ENCODE measurements around the gene CDK6.

Gene CDK6

DNA sequence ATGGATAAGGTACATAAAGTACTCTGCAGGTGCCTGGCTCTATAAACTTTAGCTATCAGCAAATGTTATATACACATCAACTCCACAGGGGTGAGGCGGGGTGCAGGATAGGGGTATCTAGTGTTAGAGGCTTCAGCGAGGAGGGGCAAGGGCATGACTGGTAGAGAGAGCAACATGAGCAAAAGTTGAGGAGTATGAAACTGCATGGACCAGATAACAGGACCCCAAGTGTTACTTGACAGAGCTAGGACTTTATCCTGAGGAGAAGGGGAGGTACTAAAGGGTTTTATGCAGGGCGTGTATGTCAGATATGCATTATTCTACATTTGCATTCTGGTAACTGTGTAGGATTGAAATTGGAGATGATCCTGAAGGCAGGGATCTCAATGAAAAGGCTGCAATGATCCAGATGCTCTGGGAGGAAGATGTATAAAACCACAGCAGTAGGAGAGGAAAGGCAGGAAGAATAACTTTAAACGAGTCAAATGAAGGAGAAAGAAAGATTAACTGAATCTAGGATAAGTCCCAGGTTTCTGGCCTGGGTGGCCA, 136.3 kb downstream of the CDK6 start:
- DNase-seq, result no peak

DNA sequence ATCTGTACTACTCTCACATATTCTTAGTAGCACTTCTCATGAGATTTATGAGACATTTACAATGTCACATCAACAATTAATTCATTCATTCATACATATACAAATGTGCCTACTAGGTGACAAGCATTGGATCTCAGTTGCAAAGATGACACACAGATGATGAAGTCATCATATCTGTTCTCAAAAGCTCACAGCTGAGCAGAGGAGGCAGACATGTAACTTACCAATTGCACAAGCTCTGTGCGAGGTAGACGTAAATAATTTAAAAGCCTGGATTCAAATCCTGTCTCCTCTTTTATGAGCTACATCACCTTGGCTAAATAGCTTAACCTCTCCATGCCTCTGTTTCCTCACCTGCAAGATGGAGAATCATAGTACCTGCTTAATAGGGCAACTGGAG, 136.8 kb downstream of the CDK6 start:
- DNase-seq, result no peak

DNA sequence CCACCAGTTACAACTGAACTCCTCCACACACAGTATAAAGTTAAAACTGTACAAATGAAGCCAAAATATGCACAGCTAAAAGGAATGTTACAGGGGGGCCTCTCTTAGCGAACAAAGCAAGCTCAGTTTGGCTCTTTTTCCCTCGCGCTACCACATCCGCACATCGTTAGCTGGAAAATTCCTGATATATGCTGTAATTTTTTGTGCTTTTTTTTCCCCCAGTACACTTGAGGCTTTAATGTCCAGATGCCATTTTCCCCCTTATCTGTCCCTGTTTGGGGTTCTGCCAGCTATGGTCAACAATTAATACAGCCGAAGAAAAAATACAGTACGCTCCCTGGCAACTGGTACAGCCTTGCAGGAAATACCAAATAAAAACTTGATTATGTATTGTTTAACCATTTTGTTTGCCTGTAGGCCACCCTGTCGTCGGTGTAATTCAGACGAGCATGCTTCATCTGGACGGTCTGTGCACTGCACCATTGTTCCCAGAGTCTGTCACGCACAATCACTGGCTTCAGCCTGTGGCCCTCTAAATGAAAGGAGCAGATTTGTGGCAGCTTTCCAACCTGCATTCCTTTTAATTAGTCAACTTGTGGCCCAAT, 138.0 kb downstream of the CDK6 start:
- peak; percentile 22 for DNase-seq

DNA sequence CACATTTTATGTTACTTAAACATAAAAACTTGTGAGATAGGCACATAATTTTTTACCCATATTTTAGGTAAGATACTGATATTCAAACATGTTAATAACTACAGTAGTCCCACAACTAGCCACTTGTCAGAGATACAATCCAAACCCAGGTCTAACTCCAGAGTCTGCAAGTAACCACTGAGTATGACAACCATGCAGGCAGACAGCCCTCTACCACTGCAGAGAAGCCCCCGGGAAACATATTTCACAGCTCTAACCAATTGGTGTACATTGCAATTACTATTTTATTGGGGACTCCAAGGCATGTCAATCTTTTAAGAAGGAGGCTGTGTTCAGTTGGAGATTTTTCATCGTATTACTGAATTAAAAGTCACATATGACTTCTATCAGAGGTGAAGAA, 139.0 kb downstream of the CDK6 start:
- no peak for DNase-seq

DNA sequence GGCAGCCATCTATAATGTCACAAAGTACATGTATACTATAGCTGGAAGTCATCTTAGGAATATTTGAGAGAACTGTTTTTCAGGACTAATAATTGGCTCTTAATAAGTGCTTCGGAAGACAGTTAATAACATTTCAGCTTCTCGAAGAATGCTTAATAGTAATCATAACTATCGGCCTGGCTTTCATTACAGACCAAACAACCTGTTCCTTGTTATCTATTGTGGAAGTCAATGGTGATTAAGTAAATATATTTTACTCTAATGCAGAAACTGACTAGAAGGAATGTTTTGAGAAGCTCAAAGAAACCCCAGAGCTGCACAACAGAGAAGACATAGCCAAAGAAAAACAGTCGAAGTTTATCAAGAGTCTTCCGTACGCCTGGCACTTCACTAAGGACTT, 139.4 kb downstream of the CDK6 start:
- DNase-seq, result no peak

DNA sequence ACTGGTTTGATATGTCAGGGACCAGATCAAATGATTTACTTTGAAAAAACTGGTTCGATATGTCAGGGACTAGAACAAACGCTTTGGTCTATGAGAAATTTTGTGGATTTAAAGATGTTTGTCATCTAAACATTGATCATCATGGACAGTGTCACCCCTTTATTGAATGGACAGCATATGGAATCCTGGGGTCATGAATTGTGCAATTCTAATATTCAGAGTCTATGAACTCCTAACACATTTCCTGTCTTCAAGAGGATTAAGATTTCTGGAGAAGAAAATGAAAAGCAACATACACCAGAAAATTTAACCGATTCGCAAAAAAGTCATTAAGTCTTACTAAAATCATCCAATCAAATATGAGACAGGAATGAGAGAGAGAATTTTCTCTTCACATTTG, 139.8 kb downstream of the CDK6 start:
- DNase-seq, result no peak

DNA sequence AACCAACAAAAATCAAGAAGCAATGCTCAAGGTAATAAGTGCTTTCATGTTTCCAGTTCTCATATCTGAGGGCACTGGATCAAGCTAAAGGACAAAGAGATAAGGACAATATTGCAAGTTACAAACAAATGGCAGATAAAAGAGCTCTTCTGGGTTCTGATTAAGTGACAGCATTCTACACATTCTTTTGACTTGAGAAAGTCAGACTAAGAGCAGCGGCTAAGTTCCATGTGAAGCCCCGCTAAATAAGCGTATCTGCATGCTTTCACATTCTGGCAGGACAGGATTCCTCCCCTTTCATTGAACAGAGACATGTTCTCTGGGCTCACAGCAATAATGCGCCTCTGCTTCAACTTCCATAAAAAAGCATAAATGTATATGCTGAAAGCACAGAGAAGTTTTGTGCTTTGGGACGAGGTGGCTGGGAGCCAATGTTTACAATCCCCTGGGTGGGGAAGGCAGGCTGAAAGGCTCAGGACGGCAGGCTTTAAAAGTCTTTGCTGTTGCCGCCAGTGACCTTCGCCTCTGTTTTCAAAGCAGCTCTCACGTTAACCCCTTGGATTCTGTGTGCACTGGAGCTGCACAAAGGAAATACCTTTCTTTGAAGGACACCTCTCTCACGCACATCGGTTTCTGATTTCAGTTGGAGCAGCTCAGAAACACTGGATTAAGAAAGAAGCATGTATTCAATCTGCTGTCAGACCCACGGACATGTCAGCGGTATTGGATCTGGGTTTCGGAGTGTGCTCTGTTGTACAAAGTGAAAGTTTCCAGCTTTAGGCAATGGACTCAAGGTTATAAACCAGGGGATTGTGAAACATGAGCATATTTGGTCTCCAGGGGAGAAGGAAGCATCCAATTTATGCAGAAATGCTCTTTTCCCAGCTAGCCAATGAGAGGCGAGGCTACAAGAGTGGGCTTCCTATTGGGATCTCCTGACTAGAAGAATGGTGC, 140.8 kb downstream of the CDK6 start:
- no peak for DNase-seq

DNA sequence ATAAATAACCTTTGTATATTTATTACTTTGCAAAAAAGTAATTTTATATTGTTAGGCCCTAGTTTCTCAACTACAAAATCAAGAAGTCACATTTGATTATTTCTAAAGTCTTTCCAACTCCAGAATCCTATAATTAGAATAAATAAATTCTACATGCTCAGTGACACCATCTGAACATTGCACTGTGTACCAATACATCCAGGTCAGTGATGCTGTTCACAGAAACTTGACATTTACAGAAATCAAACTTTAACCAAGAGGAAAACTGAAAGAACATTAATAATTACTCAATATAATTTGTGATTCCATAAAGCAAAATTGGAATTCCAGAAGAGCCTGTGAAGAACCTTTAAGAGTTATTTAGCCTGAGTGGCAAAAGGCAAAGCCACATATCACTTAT, 142.2 kb downstream of the CDK6 start:
- no peak for DNase-seq

DNA sequence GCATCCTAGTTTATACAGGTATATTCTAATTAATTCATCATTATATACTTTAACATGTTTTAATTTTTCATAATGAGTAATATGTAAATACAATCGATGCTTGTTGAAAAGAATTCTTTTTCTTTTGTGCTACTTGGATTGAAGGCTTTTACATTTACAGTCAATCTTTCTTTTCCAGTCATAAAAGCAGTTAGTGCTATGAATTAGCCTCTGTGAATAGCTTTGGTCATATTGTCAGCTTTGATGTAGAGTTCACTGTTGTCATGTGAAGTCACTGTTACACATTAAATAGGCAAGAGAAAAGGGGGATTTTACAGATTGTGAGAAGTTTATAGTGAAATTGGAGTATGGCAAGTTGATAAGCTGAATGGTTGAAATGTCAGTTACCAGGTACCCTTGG, 142.9 kb downstream of the CDK6 start:
- DNase-seq, result no peak

DNA sequence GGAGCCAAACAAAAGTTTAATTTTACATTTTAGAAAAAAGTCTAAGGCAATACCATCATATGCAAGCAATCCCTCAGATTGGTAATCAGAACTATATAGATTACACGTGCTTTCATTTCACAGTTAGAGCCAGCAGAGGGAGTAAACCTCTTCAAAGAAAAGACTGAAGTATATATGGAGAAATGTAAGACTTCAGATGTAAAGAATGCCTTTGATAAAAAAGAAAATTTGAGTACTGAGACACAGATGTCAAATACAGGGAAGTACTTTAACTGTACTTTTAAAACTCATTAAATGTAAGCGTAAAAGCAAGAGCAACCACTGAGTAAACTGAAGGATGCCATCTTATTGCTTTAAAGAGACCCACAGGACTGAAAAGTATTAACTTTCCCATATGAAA, 144.8 kb downstream of the CDK6 start:
- peak; percentile 34 for DNase-seq

DNA sequence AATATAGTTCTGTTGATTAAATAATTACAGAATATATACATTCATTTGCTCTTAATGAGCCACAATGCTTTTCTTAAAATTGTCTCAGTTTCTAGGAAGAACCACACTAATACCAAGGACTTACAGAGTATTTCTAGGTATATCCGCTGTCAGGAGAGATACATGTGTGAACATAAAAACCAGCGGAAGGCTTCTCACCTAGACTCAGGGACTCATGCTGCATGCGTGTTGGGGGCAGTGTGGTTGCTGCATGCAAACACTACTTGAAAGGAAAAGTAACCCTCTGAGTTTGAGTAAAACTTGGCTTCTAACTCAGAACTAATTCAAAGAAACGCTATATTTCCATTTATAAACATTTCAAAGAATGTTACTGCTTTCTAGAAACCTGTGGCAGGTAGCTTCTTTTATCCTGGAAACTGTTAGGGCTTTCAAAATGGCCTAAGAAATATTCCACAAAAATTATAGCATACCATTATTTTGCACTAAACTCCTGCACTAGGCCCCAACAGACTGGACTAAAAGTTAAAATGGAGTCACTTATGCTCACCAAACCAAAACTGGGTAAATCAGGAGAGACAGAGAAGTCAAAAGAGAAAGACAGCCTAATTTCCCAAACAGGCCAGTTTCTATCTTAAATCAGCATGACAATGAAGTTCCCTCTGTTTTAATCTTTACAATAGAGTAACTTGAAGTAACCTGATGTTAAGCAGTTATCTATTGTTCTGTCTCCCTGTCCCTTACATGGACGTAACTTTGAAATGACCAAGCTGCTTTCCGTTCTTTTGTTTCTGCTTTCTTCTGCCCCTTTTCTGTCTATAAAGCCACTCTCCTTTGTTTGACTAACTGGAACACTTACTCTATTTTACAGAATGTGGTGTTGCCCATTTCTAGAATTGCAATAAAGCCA, 151.0 kb downstream of the CDK6 start:
- no peak for DNase-seq

DNA sequence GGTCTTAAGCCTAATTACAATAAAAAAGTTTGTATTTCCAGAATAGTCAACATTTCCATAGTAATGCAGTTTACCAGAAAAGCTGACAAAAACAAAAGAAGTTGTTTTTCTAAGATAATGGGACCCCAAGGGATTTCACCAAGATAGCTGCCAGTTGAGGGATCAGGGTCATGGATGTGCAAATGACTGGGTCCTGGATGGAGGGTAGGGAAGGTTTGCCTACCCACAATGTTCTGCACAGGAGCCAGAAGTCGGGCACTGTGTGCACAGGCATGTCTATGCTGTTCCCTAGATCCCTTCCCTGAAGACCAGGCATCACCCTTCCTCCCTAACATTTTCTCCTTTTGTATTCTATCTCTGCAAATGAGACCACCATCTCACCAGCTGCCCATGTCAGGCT, 152.1 kb downstream of the CDK6 start:
- DNase-seq, result no peak

DNA sequence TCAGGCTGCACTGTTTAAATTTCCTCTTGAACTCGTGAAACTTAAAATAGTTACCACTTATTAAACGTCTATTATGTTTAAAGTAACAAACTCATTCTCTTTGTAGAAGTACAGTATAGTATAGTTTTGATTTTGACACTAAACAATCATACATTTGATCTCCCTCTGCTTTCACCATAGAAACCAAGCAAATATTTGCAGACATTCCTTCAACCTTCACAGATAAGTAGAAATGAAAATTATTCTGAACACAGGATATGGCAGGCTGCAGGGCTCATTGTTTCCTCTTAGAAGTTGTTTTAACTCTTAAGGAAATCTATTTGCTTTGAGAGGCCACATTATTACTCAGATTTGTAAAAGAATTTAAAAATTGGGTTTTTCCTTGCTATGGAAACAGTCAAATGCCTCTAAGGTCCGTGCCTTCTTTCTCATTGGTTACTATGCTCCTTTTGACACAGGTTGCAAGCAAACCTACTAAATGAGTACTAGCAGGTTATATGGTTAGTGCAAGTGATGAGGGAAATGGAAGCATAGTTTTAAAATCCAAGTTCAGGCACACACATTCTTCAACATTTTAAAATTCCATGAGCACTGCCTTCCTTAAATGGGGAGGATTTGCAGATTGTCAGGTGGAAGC, 153.4 kb downstream of the CDK6 start:
- DNase-seq, result no peak

DNA sequence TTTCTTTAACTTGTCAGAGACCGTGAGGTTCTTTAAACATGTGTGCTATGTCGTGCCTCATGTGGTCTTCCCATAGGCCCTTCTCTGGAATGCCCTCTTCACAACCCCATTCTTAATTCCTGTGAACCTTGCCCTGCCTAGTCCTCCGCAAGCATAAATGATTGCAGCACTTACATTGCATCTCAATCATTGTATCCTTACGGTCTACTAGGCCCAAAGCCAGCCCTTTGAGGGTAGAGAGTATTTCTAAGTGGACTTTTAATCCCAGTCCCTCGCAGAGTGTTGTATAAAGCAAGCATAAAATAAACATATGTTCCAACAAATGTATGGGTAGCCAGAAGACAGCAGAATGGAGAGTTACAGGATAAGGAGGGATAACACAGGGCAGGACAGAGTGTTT, 154.0 kb downstream of the CDK6 start:
- DNase-seq, result no peak

DNA sequence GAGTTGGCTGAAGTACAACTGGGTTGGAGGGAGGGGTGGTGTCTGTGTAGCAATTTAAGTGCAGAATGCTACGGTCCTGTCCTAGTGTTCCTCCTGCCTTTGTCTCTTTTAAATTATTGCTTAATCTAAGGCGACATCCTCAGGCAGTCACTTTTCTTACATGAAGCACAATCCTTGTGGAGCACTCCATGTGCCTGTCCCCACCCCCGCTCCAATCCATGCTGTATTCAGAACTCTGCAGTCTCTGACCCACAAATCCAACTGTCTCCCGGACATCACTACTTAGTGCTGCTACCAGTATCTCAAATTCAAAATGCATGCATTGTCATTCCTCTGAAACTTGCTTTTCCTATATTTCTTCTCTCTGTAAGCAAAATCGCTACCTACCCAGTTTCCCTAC, 154.7 kb downstream of the CDK6 start:
- DNase-seq, result no peak

DNA sequence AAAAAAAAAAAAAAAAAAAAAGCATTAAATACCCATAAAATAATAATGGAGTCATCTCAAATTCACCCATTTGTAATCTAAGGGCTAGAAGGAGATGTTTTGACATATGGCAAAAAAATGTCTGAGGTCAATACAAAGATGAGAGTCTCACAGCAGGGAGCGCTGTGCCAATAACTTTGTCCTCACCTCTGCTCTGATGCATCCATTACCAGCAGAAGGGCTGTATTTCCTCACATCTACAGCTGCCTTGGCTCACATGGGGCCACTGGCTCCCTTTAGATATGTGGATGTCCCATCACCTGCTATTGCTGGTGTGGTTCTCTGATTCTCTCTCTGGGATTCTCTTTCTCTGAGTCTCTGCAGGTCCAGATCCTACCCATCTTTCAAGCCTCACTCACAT, 155.9 kb downstream of the CDK6 start:
- DNase-seq, result no peak

DNA sequence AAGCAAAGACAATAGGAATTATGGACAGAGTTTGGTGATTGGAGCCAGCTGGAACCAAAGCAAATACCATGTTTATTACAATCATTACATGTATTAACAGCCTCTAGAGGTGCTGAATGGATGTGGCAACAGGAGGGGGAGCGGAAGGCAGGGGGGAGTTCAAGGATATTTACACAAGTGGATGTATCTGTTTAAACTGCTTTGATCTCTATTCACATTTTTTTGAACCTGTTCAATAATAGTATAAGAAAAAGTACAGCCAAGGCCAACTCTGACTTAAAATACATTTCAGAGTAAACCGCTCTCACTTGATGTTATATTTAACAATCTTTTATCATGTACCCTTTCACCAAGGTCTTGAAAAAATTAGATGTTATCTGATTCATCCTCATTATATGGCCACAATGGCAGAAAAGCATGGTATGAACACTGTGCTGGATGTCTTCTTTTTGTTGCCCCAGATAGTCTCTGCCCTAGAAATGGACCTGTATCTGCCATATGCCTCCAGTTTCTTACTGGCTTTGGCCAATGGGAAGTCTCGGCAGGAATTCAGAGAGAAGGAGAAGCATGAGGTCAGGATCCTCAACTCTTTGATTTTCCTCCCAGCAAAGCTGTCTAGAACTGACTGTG, 158.0 kb downstream of the CDK6 start:
- no peak for DNase-seq

DNA sequence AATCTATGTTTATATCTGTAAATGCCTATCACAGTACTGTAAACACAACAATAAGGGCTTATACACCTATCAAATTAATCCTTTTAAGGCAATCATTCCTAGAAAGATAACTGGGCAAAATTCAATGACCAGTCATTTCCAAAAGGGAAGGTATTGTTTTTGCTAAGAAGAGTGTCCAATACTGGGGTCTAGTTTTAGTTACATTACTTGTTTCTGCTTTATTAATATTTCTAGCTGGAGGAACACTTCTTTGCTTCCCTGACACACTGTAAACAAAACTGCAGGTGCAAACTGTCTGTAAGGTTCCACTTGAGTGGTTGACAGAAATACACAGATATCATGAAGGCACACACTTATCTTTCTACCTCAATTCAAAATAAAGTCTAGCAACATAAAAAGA, 162.0 kb downstream of the CDK6 start:
- no peak for DNase-seq

DNA sequence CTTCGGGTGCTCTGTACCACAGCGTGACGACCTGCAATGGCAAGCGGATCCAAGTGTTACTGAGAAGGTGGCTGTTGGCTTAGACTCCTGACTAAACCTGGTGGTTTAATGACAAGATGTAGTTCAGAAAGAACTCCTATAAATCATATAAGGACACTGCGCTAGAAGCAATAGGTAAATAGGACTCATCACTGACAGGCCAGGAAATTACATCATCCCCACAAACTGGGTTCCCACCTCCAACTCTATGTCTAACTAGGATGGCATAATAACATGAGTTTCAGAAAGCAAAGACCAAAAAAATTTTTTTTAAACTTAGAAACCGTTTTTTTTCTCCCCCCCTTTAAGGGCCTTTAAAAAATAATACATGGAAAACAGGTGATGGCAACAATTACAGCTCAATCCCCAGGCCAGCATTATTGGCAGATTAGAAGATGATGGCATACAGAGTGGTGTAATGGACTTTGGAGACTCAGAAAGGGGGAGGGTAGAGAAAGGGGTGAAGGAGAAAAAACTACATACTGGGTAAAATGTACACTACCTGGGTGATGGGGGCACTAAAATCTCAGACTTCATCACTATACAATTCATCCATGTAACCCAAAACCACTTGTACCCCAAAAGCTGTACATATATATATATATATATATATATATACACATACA, 164.7 kb downstream of the CDK6 start:
- no peak for DNase-seq

DNA sequence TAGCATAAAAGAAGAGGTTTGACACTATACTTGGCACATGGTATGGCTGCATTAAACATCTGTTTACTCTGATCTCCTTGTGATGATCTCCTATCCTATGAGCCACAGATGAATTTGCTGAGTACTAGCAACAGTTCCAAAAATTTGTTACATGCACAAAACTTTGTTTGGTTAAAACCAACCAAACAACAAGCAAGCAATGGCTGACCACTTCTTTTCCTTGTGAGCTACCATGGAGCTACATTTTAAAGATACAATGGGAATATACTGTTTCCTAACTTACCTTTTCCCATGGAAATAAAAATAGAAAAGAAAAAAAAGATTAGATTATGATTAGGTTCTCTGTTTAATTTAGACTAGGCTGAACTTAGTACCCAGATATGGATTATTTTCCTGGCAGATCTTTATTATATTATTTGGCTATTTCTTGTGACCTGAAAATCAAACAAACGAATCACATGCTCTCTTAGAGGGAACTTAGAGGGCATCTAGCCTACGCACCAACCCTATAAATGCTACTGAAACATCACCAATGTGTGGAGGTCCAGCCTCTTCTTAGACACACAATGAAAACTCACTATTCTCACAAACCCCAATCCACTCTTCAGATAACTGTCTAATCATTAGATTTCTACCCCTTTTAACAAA, 166.0 kb downstream of the CDK6 start:
- no peak for DNase-seq

DNA sequence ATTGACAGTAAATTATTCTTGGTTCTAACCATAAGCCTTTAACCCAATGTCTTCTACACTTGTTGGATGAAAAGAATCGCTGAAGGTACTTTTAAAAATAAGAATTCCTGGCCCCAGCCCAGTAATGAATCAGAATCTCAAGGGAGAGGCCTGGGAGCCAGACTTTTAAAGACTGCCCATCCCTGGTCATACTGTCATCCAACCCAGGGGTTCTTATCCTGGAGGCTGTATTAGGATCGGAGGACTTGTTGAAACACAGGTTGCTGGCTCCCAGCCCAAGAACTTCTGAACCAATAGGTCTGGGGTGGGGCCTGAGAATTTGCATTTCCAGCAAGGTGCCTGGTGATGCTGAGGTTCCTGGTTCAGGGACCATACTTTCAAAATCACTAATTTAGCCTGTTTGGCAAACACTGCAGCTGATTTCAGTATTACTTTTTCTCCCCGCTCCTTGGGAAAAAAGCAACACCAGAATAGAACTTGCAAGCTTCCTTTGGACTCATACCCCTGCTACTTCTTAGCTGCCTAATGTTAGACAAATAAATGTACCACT, 166.7 kb downstream of the CDK6 start:
- no peak for DNase-seq
